OCI-LY3 (cell line): ENCODE results near the gene ANXA3.

ENCODE experiments used
- H2AFZ ChIP-seq: fragments of 200-600, 300-600 bp; shearing (Covaris generic); 2 replicates; pipeline ENCODE4 v1.6.0; 2014; ENCODE audit warnings: antibody characterized with exemption, low read depth, low read length
- H3K27ac ChIP-seq: fragments of 200-600, 300-600 bp; sonication (generic); 2 replicates; pipeline ENCODE4 v1.5.1; 2014; ENCODE audit warnings: mild to moderate bottlenecking, low read length, moderate library complexity, mixed read lengths
- H3K27me3 ChIP-seq: fragments of 200-600, 300-600 bp; sonication (generic); 2 replicates; pipeline ENCODE4 v1.6.1; 2014; ENCODE audit warnings: low read depth, low read length, mixed read lengths
- H3K36me3 ChIP-seq: fragments of 200-600, 300-600 bp; sonication (generic); replicated peaks from 2 replicates; pipeline ENCODE3; 2014; ENCODE audit warnings: low read depth, low read length, mixed read lengths
- H3K4me1 ChIP-seq: fragments of 300-600, 200-600 bp; sonication (generic); 2 replicates; pipeline ENCODE4 v1.6.1; 2014; ENCODE audit warnings: low read length, mixed read lengths
- H3K4me2 ChIP-seq: fragments of 200-600, 300-600 bp; sonication (generic); 2 replicates; pipeline ENCODE4 v1.6.1; 2014; ENCODE audit warnings: low read length, mixed read lengths
- H3K4me3 ChIP-seq: fragments of 300-600, 200-600 bp; sonication (generic); 2 replicates; pipeline ENCODE4 v1.5.1; 2014; ENCODE audit warnings: antibody characterized with exemption, mild to moderate bottlenecking, low read length, moderate library complexity
- H3K79me2 ChIP-seq: fragments of 300-600, 200-600 bp; shearing (Covaris generic); 2 replicates; pipeline ENCODE4 v1.6.1; 2014; ENCODE audit warnings: mild to moderate bottlenecking, low read length, mixed read lengths
- H3K9ac ChIP-seq: fragments of 300-600, 200-600 bp; shearing (Covaris generic); 2 replicates; pipeline ENCODE4 v1.6.0; 2014; ENCODE audit warnings: mild to moderate bottlenecking, low read length, moderate library complexity
- H3K9me3 ChIP-seq: fragments of 200-600, 300-600 bp; shearing (Covaris generic); 2 replicates; pipeline ENCODE4 v1.6.1; 2014; ENCODE audit warnings: low read length, mixed read lengths; ENCODE audit not compliant: insufficient read depth
- H4K20me1 ChIP-seq: fragments of 200-600, 300-600 bp; sonication (generic); 2 replicates; pipeline ENCODE4 v1.6.1; 2016; ENCODE audit warnings: low read length, mixed read lengths; ENCODE audit not compliant: insufficient read depth
- CTCF ChIP-seq: fragments of 200-600, 300-600 bp; sonication (generic); IDR thresholded peaks from 2 replicates; pipeline ENCODE4 v1.5.1; 2014; ENCODE audit warnings: antibody characterized with exemption, low read length, low read depth
- EZH2phosphoT487 ChIP-seq: fragments of 200-600 bp; shearing (Covaris generic); IDR thresholded peaks from 2 replicates; pipeline ENCODE4 v1.6.1; 2018; ENCODE audit warnings: antibody characterized with exemption, mixed run types, low read depth

The ANXA3 gene

GRCh38 chr4:78557841-78558240, 6.3 kb downstream of the ANXA3 start:
- TF ChIP-seq CTCF (no peak), EZH2phosphoT487 (no peak)
- H4K20me1 ChIP-seq, result no peaks in the 10 kb centered on the region
- peaks cover 19% of the 10 kb centered on the region; the same call in 1 of the 2 replicates for H3K27me3 ChIP-seq
- no peak overlapping the region for H3K27ac ChIP-seq
- no peaks in the 10 kb centered on the region for H3K36me3 ChIP-seq
- no peak overlapping the region for H2AFZ ChIP-seq
- H3K9me3 ChIP-seq, result no peaks in the 10 kb centered on the region
- no peak overlapping the region for H3K9ac ChIP-seq
- H3K79me2 ChIP-seq, result no peaks in the 10 kb centered on the region
- H3K4me1 ChIP-seq, result no peaks in the 10 kb centered on the region
- H3K4me2 ChIP-seq, result no peak overlapping the region
- no peak overlapping the region for H3K4me3 ChIP-seq

- no peak overlapping the region for H3K4me2 ChIP-seq
Measured at GRCh38 chr4:78558410-78558809, 6.8 kb downstream of the ANXA3 start.

GRCh38 chr4:78560296-78560963, 8.9 kb downstream of the ANXA3 start:
- H3K4me2 ChIP-seq, result no peak overlapping the region
- H3K9me3 ChIP-seq, result no peaks in the 10 kb centered on the region
- no peaks in the 10 kb centered on the region for H3K4me1 ChIP-seq
- H3K4me3 ChIP-seq, result no peak overlapping the region
- no peak overlapping the region for H3K9ac ChIP-seq
- TF ChIP-seq CTCF (no peak), EZH2phosphoT487 (no peak)
- no peak overlapping the region for H3K27ac ChIP-seq
- H4K20me1 ChIP-seq, result no peaks in the 10 kb centered on the region
- H3K27me3 ChIP-seq, result peaks cover 19% of the 10 kb centered on the region; the same call in 1 of the 2 replicates
- no peaks in the 10 kb centered on the region for H3K36me3 ChIP-seq
- no peak overlapping the region for H2AFZ ChIP-seq
- no peaks in the 10 kb centered on the region for H3K79me2 ChIP-seq

More at GRCh38 chr4:78558410-78558809, 6.8 kb downstream of the ANXA3 start:
- Histone ChIP-seq H3K4me3 (no peak overlapping the region), H4K20me1 (no peaks in the 10 kb centered on the region), H3K4me1 (no peaks in the 10 kb centered on the region), H3K79me2 (no peaks in the 10 kb centered on the region), H3K36me3 (no peaks in the 10 kb centered on the region), H3K27me3 (peaks cover 19% of the 10 kb centered on the region; the same call in 1 of the 2 replicates), H3K9ac (no peak overlapping the region), H2AFZ (no peak overlapping the region), H3K9me3 (no peaks in the 10 kb centered on the region), H3K27ac (no peak overlapping the region)
- no peak for TF ChIP-seq CTCF

- Histone ChIP-seq H3K9ac (no peak overlapping the region), H3K27me3 (peaks cover 19% of the 10 kb centered on the region; the same call in 1 of the 2 replicates), H3K4me1 (no peaks in the 10 kb centered on the region), H3K4me2 (no peak overlapping the region), H2AFZ (no peak overlapping the region), H4K20me1 (no peaks in the 10 kb centered on the region), H3K9me3 (no peaks in the 10 kb centered on the region), H3K4me3 (no peak overlapping the region), H3K79me2 (no peaks in the 10 kb centered on the region), H3K36me3 (no peaks in the 10 kb centered on the region), H3K27ac (no peak overlapping the region)
- TF ChIP-seq CTCF (no peak), EZH2phosphoT487 (no peak)
Measured at GRCh38 chr4:78561677-78562076, 10.1 kb downstream of the ANXA3 start.
